NCI-H2196 treated with DMSO at 0.1 percent for 48 hours (cell line): ENCODE data around the gene HOXC6.

ENCODE experiments used
- DNase-seq: peaks from one replicate; lab custom pipeline; 2025; ENCODE audit not compliant: unreplicated experiment; lab: John Stamatoyannopoulos, UW

HOXC6 gene

DNA sequence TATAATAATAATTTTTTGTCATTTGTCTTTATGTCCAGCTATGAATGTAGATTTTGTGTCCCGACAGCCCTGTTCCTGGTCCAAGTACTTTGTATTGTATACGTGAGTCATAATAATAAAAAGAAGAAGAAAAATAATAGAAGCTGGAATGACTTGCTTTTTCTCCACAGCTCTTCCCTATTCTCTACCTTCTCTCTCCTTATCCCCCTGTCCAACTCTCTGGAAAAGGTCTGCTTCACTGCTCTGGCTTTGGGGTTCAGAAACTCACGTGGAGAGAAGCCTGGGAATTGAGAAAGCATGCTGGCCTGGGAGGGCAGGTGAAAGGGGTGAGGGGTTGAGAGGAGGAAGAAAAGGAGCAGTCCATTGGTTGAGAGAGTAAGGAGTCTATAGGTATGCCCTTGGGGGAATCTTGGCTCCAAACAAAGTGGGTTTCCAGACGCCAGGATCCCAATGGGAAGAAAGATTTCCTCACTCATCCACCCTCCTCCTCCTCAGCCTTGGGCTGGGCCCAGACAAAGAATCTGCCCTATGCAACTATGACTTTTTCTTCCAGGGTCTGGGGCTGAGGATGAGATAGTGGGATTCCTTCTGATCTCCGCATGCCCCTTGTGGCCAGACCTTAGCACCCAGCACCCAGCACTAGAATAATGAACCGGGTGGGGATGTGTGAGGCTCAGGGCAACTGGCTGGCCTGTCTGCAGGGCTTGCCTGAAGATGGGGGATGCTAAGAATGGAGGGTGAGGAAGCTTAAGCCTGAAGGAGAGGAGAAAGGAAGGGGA, 15.4 kb upstream of the HOXC6 start:
- DNase-seq: no peak

DNA sequence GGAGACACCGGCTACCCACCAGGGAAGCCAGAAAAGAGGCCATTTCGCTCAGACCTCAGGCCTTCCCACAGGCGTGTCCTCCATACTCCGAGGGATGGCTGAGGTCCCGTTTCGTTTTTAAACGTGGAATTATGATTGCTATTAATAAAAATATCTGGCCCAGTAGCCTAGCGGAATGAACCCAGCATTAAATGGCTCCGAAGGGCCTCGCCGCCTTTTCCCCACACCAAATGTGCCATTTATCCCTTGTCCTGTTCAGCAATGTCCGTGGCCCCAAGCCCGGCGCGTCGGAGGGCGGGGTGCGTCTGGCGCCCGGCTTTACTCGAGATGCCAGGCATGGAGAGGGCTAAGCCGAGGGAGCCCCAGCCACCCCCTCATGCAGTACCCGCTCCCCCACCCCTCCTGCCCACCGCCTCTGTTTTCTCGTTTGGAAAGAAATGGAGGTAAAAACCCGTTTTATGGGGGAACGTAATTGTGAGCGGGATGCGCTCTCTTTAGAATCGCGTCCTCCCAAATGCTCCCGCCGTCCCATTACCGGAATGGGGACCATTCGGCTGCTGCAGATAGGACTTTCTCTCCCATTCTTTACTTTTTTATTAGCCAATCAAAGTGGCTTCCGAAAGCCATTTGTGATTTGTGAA, 13.7 kb upstream of the HOXC6 start:
- no peak for DNase-seq

DNA sequence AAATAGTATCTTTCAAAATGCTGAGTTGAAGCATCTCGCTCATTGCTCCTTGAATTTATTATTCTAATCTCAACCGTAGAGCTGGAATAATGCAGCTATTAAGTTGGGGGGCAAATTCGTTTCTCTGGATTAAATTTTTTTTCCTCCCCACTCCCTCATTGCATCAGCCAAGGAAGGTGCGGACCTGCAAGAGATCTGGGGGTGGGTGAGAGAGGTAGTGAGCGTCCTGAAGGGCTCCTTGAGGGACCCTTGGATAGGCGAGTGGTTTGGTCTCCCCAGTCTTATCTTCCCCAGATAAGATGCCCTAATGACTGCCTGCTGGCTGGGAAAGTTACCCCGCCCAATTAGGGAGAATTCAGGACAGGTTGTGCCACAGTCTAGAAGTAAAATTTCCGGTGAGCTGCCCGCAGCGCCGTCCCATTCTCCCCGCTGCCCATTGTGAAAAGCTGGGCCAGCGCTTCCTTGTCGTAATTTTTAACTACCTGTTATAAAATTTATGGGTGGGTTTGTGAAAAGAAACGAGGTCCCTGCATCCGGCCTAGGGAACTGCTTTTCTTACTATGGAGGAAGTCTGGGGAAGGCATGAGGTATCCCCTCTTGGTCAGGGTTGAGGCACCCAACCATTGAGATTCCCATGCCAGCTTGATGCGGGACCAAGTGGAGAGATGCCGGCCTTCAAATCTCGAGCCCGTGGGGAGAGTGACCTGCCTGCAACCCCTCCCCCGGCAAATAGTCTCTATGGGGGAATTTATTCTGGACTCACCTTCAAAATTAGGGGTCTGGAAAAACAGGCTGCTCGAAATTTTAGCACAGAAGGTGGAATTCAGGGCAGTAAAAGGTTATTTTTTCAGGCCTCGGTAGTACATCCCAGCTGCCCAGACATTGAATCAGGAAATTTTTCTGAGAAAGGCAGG, 13.0 kb upstream of the HOXC6 start:
- DNase-seq: no peak

DNA sequence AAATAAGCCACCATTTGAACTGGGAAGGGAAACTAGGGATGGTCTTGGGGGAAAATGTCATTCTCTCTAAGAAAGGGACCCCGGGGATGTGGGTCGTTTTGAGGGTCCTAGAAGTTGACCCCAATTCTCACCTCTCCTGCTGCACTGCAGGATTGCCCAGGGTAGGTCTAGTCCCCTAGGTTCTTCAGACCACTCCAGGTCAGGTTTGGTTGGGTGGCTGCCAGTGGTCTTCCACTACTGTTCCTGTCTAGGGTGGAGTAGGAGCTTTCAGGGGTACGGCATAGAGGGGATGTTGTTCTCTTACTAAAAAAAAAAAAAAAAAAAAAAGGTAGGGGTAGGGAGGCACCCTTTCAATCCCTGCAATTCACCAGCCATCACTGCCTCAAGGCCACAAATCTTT, 12.2 kb upstream of the HOXC6 start:
- DNase-seq: no peak

DNA sequence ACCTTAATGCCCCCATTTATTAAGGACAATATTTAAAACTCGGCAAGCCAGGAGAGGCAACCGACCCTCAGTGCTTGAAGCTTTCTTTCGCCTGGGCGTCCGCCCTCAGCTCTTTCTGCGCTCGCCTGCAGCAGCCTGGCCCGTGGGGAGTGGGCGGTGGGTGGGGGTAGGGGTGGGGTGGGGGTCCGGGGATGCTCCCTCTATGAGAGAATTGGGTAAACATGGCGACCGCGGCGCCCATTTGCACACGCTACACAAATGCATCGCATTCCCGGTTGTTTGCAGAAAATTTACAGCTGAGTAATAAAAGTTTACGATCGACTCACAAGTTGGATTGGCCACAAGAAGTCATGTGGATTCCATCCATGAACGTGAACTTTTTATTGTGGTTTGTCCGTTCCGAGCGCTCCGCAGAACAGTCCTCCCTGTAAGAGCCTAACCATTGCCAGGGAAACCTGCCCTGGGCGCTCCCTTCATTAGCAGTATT, 11.7 kb upstream of the HOXC6 start:
- peak; percentile 39 for DNase-seq

DNA sequence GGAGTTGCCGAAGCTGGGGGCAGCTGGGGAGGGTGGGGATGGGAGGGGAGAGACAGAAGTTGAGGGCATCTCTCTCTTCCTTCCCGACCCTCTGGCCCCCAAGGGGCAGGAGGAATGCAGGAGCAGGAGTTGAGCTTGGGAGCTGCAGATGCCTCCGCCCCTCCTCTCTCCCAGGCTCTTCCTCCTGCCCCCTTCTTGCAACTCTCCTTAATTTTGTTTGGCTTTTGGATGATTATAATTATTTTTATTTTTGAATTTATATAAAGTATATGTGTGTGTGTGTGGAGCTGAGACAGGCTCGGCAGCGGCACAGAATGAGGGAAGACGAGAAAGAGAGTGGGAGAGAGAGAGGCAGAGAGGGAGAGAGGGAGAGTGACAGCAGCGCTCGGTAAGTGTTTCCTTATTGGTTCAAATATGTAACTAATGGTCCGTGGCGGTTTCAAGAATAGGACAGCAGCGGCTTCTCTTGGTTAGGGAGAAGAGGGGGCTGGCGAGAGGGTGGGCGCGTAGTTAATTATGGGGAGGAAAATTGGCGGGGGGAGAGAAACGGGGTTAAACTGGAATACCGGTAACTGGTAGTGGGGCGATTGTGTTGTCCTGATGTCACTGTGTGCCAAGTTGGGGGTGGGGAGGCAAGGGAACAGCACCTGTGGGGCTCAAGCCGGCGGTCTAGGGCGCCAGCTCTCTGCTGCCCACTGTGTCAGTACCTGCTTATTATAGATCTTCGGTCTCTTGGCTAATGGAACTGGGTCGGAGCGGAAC, 11.0 kb upstream of the HOXC6 start:
- peak; percentile 81 for DNase-seq

DNA sequence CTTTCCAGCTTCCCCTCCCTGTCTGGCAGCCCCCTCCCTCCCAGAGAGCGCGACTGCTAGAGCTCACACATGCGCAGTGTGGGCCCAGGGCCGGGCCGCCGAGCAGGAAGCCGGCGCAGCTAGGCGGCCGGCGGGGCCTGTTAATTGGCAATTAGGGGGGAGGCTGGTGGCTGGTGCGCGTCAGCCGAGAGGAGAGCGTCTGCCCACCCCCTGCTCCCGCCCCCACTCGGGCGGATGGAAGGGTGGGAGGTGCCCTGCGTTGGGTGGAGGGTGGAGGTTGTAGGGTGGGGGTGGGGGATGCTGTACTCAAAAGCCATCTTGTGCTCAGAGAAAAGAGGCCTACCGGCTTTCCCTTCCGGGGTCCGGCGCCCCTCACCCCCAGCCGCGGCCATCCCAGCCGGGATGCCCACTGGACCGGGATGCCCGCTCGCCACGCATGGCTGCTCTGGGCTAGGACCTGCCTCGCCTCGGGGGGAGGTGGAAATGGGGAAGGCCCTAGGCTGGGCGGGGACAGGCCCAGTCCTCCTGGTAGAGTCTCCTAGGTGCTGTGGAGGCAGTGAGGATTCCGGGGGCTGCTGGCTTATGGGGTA, 10.3 kb upstream of the HOXC6 start:
- DNase-seq: peak; percentile 96

DNA sequence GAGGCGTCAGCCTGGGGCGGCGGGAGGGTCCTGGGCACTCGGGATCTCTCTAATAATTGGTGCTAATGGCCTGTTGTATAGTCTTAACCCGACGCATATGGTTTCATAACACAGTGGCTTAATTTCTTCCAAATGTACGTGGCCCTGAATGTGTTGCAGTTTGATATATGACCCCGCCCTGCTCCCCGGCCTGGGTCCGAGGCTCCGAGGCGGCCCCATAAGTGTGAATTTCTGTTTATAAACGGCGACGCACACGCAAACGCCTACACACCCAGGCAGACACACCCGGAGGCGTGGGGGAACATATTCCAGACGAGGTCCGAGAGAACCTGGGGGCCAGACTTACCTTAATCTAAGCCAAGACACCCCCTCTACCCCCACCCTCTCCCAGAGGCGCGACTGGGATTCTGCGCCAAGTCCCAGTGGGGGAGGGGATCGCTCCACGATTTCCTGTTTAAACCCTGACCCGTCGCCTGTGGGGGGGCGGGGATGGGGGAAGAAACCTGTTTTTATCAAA, 9.7 kb upstream of the HOXC6 start:
- no peak for DNase-seq

DNA sequence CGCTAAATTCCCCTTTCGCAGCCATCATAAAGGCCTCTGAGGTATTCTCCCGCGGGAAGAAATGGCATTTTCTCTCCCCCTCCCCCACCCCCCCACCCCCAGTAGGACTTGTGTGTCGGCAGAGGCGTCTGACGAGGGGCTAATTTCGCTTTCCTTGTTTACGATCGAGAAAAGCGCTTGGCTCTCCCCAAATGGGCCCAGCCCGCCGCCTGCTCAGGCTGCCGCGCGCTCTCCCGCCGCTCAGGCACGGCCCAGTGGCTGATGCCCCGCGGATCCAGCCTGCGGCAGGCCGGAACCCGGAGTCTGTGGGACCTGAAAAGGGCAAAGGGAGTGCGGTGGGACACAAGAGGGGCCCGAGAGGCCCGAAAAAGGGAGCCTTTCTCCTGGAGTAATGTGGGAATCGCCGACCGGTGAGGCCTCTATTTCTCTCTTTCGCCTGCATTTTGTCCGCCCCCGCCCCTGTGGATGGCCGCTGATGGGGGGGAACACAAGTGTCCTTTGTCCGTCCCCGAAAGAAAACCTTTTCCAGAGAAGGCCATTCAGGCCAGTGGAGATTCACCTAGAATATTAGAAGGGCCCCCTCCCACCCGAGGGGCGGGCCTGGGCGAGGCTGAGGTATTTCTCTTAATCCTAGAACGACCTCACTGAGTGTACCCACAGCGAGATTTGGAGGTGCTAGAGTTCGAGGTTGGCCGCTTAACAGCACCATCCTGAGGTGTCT, 9.0 kb upstream of the HOXC6 start:
- no peak for DNase-seq

DNA sequence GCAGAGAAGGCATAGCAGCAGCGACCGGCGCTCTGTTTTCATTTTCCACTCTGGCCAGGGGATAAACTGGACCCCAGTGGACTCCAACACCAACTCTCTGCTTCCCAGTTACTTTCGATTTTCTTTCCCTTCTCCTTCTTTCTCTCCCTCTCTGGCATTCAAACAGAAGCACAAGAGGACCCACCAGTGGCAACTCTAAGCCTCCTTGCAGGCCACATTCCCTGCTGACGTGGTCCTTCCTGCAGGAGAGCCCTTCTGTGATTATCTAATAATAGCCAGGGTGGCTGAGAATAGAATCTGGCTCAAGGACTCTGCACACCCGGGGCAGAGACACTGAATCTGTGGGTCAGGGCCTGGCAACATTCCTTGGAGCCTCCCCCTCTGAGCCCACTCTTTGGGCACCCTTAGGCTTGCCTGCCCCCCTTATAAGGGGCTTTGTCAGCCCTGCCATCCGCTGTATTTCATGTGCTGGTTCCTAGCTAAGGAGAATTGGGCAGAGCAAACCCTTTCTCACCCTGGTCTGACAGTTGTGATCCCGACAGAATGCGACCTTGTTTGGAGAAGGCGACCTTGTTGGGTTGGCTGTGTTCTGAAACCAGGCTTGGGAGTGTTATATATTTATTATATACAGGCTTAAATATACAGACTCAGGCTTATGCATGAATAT, 8.2 kb upstream of the HOXC6 start:
- DNase-seq: no peak

DNA sequence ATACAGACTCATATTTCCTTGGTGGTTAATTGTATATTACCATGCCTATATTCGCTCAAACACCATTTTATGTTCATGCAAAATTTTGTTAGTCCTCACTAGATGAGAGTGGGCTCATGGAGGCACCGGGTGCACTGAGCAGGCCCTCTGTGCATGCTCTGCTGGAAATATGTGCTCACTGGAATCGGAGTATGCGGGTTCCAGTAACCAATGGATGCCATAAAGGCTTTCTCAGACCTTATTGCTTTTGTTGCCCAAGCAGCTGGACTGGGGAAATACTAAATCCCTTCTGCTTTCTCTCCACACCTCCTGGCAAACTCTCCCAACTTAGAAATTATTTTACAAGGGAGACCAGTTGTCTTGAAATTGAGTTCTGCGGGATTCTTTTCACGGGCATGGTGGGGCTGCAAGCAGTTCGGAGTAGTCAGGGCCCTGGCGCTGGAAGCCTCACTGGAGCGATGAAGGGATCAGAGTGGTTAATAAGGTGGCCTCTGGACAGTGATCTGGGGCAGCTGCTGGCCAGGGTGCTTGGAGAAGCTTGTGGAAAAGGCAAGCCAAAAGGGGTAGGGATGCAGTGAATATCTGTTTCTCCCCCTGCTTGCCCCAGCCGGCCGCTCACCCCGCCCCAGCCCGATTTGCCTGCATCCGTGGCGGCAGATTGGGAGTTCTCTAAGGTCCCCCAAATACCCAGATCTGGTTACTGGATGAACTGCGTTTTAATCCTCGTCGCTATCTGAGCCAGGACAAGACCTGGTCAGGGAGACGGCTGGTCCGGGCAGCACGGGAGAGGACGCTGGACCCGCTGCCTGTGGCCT, 7.4 kb upstream of the HOXC6 start:
- DNase-seq: no peak

DNA sequence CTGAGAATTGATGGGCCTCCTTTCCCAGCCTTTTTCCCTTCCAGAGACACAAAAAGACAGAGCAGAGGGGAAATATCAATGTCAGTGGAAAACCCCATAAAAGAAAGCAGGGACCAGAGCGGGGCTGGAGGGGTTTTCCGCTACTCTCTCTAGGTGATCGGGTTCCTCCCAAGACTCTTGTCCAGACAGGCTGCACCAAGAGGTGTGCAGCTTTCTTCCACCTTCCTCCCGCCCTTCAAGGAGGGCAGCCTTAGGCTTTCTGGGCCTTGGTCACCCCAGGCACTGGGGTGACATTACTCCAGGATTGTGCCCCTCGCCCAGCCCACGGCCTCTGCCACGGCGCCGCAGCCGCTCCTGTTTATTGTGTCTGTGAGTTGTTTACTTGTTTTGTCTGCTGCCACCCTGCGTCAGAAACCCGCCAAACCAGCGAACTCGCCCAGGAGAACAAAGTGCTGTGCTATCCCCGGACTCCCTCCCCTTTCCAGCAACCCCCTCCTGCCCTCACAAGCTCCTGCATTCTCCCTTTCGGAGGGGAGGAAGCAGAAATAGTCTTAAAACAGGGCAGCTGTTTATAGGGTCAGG, 6.7 kb upstream of the HOXC6 start:
- no peak for DNase-seq

DNA sequence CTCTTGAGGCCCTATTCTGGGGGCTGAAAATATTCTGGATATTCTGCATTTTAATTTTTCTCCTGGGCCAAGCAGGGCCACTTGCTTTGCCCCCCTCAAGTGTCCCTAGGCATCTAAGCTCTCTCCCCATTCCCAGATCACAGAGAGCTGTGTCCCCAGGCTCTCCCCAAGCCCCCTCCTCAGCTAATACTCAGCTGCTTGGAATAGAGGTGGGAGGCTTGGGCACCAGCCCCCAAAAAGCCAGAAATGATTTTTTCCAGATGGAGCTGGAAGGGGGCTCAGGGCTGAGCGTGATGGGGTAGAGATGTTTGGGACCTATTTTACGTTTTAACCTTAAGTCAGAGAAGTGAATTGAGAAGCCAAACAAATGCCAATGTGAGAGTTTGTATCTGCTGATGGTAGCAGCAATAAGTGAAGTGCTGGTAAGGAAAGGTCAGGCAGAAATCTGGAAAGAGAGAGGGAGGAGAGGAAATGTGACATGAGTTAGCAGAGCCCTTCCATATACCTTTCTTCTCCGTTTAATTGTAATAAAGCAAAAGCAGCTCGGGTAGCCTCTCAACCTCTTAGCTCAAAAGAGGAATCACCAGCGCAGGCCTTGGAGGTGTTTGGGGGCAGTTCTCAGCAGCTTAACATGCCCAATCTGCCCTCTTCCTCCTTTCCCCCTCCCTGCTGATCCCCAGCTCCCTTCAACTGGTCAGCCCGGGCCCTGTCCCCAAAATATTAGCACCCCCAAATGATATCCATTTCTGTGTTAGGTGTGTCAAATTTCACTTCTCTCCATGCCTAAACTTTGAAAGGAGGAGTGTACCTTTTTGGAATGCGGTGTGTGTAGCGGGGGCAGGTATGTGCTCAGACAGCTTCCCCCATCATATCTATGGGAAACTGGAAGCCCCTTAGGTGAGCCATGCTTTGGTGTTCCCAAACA, 5.0 kb upstream of the HOXC6 start:
- DNase-seq: no peak

DNA sequence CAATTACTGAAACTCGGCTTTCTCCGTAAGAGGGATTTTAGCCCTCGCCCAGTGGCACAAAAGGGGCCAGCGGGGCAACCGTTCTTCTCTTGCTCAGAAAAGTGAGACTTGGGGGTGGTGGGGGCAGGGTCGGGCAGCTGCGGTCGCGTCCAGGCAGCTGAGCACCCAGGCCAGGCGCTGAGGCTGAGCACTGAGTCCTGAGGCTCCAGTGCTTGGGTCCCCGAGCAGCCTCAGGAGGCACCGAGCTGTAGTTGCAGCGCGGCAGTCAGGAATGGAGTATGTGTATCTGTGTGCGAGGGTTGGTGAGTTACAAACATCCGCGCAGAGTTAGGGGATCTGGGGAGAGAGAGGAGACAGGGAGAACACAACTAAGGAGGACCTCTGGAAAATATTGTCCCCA, 4.1 kb upstream of the HOXC6 start:
- DNase-seq: no peak

DNA sequence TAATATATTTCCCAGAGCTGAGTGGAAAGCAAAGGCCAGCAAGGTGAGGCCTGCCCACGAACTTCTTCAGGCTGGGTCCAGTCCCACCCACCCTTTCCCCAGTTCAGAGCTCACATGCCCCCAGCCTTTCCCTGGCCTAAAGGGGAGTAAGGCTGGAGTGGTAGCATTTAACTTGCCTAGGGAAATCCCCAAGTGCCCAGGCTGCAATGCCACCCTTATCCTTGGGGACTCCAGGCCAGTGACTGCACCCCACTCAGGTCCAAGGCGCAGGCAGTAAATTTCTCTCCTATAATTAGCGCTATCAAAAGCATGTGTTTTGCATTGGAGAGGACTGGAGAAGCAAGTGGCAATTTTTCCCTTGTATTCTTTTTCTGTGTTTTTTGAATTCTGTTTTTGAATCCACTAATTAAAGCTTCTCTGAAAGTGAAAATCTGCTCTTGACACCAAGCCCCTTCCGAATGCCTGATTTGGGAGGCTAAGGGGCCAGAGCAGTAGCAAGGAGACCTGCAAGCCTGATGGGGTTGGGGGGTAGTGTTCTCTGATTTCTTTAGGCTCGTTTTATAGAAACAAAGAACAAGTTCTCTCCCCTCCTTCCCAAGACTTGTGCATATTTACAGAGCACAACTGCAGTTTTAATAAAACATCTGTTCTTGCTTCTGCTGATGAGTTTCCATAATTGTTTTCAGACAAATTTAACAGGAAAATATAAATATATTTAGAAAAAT, 3.5 kb upstream of the HOXC6 start:
- DNase-seq: no peak
